GM18858 (cell line): ENCODE data around the gene BEAN1.

Experiments used
- ATAC-seq: cut with Tn5 transposase; IDR thresholded peaks from one replicate; pipeline ENCODE4 v1.9.1; 2021; ENCODE audit not compliant: unreplicated experiment

The BEAN1 gene

GRCh38 chr16:66418165-66418962 lies 8.7 kb upstream of the BEAN1 start:
- no peak for ATAC-seq

GRCh38 chr16:66419527-66419926 lies 7.6 kb upstream of the BEAN1 start:
- no peak for ATAC-seq

- ATAC-seq: no peak
These were observed 6.7 kb upstream of the BEAN1 start for GRCh38 chr16:66420396-66420795.

GRCh38 chr16:66421891-66422290 lies 5.2 kb upstream of the BEAN1 start:
- ATAC-seq: no peak

GRCh38 chr16:66422366-66422765 lies 4.7 kb upstream of the BEAN1 start:
- ATAC-seq: no peak

GRCh38 chr16:66423177-66423576 lies 3.9 kb upstream of the BEAN1 start:
- ATAC-seq: no peak

GRCh38 chr16:66425651-66426050 lies 1.4 kb upstream of the BEAN1 start:
- no peak for ATAC-seq

GRCh38 chr16:66426112-66427035 lies 721 bp upstream of the BEAN1 start:
- no peak for ATAC-seq

GRCh38 chr16:66427871-66428681 lies 981 bp downstream of the BEAN1 start:
- ATAC-seq: no peak

GRCh38 chr16:66428682-66429251 lies 1.7 kb downstream of the BEAN1 start:
- no peak for ATAC-seq

- ATAC-seq: no peak
These were observed 2.3 kb downstream of the BEAN1 start for GRCh38 chr16:66429290-66429962.

GRCh38 chr16:66430214-66430613 lies 3.1 kb downstream of the BEAN1 start:
- no peak for ATAC-seq

- no peak for ATAC-seq
These were observed 4.7 kb downstream of the BEAN1 start for GRCh38 chr16:66431760-66432159.

GRCh38 chr16:66432429-66432828 lies 5.3 kb downstream of the BEAN1 start:
- ATAC-seq: no peak

GRCh38 chr16:66434619-66435430 lies 7.7 kb downstream of the BEAN1 start:
- ATAC-seq: no peak

GRCh38 chr16:66435896-66436295 lies 8.8 kb downstream of the BEAN1 start:
- no peak for ATAC-seq

- ATAC-seq: no peak
These were observed 10.4 kb downstream of the BEAN1 start for GRCh38 chr16:66437391-66437945.

GRCh38 chr16:66438536-66438935 lies 11.4 kb downstream of the BEAN1 start:
- no peak for ATAC-seq

GRCh38 chr16:66439051-66439730 lies 12.1 kb downstream of the BEAN1 start:
- ATAC-seq: no peak
